Hepatic stellate cell (primary cell): ENCODE measurements around the gene SLC7A6OS.

Experiments used
- DNase-seq: peaks from one replicate; pipeline ENCODE4 v3.0.0; 2011; ENCODE audit warnings: low spot score

Gene SLC7A6OS

GRCh38 chr16:68310774-68311511 is at the start of gene SLC7A6OS, which contains the start of gene PRMT7:
SLC7A6OS (minus strand) TSS chr16:68310946; CDS start chr16:68310926, 20 bp downstream.
PRMT7 (plus strand) TSS chr16:68311019; CDS start chr16:68315980, 4,961 bp downstream.
- DNase-seq = peak; percentile 97

DNA sequence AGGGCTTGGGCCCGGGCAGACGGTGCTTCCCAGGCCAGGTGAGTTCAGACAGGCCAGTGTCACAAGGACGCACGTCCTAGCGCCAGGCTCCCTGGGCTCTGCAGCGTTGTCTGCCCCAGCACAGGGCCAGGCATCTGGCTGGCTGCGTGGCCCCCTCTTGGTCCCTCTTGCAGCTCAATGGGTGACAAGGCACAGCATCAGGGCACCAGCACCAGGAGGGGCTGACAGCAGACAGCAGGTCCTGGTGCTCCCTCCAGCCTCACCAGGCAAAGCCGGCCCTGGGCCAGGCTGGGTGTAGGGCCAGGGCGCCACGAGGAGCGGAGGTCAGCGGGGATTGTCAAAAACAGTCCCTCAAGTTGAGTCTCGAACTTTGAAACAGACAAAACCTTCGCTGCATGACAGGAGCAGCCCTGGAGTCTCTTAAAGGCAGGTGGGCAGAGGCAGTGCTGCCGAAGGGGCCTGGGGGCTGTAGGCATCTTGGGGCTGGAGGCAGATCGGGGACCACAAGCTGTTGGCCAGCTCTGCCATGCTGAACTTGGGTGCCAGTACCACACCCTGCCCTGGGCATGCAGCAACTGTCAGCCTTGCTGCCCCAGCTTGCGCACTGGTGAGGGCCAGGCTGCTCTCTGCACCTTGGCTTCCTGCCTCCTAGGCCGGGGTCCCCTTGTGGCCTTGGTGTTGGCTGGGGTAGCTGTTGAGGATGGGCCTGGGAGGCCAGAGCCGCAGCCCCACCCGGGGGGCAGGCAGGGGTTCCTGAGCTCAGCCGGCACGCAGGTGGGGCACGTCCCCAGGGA is 48.8 kb upstream of the SLC7A6OS start:
- no peak for DNase-seq

GRCh38 chr16:68358951-68359350 is 48.2 kb upstream of the SLC7A6OS start:
- no peak for DNase-seq

DNA sequence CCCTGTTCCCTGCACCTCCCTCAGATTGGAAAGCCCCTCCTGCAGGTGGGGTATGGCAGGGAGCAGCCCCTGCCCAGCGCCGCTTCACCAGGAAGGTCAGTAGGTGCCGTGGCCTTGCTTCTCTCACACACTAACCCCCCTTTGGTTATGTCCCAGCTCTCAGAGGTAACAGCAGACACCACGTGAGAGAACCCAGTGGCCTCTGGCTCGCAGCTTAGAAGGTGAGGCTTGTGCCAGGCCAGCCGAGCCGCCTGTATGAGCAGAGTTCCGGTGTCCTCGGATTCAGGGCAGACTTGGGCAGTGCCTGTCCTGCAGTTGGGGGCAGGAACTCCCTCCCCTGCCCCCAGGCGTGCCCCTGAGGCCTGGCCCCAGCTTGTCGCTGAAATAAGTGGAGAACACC is 47.2 kb upstream of the SLC7A6OS start:
- DNase-seq = no peak

DNA sequence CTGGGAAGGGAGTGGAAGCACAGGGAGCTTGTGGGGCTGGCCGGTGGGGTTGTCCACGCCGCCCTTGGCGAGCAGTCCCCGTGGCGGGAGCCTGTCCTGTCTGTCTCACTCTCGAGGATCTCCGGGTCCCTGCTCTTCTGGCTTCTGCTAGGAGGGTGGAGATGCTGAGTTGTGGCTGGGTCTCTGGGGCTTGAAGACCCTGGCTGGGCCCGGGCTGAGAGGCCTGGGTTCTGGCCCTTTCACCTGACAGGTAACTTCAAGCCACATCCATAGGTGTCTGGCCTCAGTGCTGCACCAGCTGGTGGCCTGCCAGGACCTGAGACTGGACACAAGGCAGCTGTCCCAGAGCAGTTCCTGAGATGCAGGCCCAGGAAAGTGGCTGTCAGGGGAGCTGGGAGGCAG is 46.8 kb upstream of the SLC7A6OS start:
- DNase-seq = no peak

DNA sequence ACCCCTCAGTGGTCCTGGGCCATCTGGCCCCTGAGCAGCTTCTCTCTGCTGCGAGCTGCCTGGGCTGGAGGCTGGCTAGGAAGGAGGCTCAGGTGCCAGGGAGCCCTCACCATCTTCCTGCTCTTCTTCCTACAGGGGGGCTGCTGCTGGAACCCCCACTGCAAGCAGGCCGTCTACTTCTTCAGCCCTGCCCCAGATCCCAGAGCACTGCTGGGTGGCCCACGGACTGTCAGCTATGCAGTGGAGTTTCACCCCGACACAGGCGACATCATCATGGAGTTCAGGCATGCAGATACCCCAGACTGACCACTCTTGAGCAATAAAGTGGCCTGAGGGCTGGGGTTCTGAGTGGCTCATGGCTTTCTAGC is 46.2 kb upstream of the SLC7A6OS start:
- no peak for DNase-seq

- DNase-seq = no peak
Observed at GRCh38 chr16:68356249-68356918, 45.6 kb upstream of the SLC7A6OS start.

GRCh38 chr16:68355447-68356248 is 44.9 kb upstream of the SLC7A6OS start:
- DNase-seq = no peak

- no peak for DNase-seq
Observed at GRCh38 chr16:68354816-68355215, 44.1 kb upstream of the SLC7A6OS start.

DNA sequence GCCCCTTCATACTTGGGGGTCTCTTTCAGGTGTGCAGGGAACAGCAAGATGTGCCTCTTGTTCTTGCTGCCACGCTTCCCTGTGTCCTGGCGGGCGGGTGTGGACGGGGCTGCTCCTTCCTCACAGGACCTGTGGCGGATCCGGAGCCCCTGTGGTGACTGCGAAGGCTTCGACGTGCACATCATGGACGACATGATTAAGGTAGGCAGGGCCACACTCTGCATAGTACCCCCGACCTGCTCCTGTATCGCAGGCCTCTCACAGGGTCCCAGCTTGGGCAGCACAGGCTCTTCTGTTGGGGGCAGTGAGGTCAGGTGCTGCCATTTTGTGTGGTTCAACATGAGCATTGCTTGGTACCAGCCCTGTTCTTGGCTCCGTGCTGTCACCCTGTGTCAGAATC is 42.6 kb upstream of the SLC7A6OS start:
- DNase-seq = no peak

DNA sequence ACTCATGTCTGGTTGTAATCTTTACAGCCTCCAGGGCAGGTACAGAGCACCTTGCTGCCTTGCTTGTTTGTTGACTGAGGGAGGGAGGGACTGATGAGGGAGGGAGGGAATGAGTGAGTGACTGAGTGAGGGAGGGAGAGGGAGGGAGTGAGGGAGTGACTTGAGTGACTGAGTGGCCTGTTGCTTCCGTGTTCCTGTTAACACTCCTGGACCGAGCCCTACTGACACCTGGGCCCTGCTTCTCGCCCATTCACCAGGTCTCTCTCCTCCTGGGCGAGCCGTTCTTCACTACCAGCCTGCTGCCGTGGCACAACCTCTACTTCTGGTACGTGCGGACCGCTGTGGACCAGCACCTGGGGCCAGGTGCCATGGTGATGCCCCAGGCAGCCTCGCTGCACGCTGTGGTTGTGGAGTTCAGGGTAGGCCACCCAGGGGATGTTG is 41.3 kb upstream of the SLC7A6OS start:
- no peak for DNase-seq

- DNase-seq = no peak
Observed at GRCh38 chr16:68351463-68351862, 40.7 kb upstream of the SLC7A6OS start.

- no peak for DNase-seq
Observed at GRCh38 chr16:68350813-68351350, 40.1 kb upstream of the SLC7A6OS start.

DNA sequence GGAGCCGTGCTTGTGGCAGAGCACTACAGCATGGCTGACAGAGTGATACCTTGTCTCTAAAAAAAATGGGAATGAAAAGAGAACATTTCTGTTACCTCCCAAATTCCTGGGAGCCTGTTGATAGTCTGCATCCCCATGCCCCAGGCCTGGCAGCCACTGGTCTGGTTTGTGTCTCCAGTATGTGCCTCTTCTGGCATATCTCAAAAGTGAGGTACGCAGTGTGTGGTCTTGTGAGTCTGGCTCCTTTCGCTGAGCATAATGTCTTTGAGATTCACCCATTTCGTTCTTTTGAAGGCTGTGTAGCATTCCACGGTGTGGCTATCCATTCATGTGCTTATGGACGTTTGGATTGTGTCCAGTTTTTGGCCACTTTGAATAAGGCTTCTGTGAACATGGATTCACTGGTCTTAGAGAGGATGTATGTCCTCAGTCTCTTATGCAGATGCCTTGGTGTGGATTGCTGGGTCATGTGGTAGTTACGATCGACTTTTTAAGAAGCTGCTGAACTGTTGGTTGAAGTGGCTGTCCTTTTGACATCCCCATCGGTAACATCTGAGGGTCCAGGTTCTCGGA is 39.2 kb upstream of the SLC7A6OS start:
- no peak for DNase-seq

GRCh38 chr16:68348639-68349445 is 38.1 kb upstream of the SLC7A6OS start:
- no peak for DNase-seq

- no peak for DNase-seq
Observed at GRCh38 chr16:68347605-68348004, 36.9 kb upstream of the SLC7A6OS start.

DNA sequence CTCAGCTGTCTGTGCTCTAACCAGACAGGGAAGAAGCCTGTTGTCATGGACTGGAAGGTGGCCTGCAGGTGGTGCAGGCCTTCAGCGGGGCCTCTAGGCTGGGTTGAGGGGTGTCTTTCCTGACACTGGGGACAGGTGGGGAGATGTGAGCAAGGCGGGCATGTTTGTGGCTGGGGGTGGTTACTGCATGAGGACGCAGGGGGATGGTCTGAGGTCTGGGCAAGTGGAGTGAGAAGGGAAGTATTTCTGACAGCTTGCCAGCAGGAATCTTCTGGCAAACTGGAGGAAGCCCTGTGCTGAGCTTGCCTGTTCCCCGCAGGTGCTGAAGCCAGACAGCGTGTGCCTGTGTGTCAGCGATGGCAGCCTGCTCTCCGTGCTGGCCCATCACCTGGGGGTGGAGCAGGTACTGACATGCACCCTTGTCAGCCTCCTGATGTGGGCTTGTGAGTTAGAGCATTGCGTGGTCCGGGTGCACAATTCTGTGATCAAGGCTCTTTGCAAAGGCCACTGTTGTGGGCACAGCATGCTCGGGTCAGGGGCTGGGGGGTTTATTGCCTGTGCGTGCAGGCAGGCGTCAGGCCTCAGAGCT is 36.2 kb upstream of the SLC7A6OS start:
- DNase-seq = no peak

GRCh38 chr16:68345958-68346635 is 35.4 kb upstream of the SLC7A6OS start:
- DNase-seq = no peak

DNA sequence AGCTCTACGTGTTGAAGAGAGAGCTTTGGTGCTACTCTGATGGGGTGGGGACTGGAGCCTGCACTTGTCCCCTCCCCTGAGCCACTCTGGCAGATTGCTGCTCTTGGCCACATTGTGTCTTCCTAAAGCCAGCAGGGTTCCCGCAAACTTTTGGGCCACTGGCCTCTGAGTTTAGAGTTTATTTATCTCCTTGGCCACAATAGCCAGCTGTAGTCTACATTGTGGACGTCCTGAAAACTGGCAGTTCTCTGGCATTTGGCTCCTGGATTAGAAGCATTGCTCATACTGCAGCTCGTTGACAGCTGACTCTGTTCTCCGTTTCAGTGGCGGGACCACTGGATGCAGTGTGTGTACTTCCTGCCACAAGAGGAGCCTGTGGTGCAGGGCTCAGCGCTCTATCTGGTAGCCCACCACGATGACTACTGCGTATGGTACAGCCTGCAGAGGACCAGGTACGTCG is 34.6 kb upstream of the SLC7A6OS start:
- DNase-seq = no peak
